T-helper 17 cell (primary cell): Measurements from ENCODE around the gene EDEM1. TPM values are rescaled to one million over a fixed set of nuclear protein-coding genes. Genes with fewer than 3 reads are reported as not detected.

Experiments
- ATAC-seq: fragments of 150-1000 bp; cut with Tn5 transposase; 2 replicates; pipeline ENCODE4 v1.10.0; 2021; ENCODE audit warnings: mild to moderate bottlenecking, moderate library complexity
- DNase-seq, 3 donors: peaks; one replicate each; pipeline versions ENCODE4 v3.0.0 to v3.0.0-alpha.2; 2020 to 2021
- H3K9me3 ChIP-seq: one replicate; pipeline ENCODE4 v1.7.0; 2013; ENCODE audit warnings: low read length, mild to moderate bottlenecking; ENCODE audit not compliant: control insufficient read depth, poor library complexity, severe bottlenecking
- H3K27ac Mint-ChIP-seq: one replicate; pipeline ENCODE4 v1.8.0; 2022; ENCODE audit warnings: mild to moderate bottlenecking, moderate library complexity, mixed read lengths
- H3K27me3 Mint-ChIP-seq: one replicate; pipeline ENCODE4 v1.8.0; 2022; ENCODE audit warnings: mixed read lengths
- H3K36me3 Mint-ChIP-seq: one replicate; pipeline ENCODE4 v1.8.0; 2022; ENCODE audit warnings: low read depth, mixed read lengths
- H3K4me1 Mint-ChIP-seq: one replicate; pipeline ENCODE4 v1.8.0; 2022; ENCODE audit warnings: mild to moderate bottlenecking, mixed read lengths
- H3K4me3 Mint-ChIP-seq: one replicate; pipeline ENCODE4 v1.8.0; 2022; ENCODE audit warnings: mild to moderate bottlenecking, moderate library complexity, mixed read lengths
- total RNA-seq, 4 donors: library from RNA in 2 of 4; stranded (reverse) in 2 of 4; gene quantifications; one replicate each; pipeline ENCODE4 v1.2.3 and lab custom pipeline; 2022 to 2026

The EDEM1 gene
- total RNA-seq, 2 donors from 2014 or later = 109 to 111 TPM

DNA sequence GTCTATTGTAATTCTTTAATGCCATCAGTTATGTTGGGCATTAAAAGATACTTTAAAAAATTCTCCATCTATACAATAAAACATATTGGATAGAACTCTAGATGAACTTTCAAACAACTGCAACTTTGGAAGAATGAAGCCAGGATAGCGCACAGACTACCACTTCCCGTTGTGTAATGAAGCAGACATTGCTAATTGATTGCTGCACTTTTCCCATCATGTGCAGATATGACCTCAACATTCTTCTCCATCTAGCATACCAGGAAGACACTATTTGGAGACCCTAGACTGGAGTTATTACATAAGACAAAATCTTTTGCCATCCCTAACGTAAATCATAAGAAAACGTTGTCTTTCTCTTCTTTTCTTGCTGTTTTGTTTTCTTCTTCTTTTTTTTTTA, 75.0 kb downstream of the EDEM1 start:
- Mint-ChIP-seq H3K4me3 (no peak overlapping the region), H3K4me1 (peaks cover 5% of the 10 kb centered on the region), H3K27ac (no peak overlapping the region), H3K36me3 (peaks cover 3% of the 10 kb centered on the region), H3K27me3 (peaks cover 14% of the 10 kb centered on the region)
- no peak for ATAC-seq
- no peaks in the 10 kb centered on the region for H3K9me3 ChIP-seq
- no peak for DNase-seq

DNA sequence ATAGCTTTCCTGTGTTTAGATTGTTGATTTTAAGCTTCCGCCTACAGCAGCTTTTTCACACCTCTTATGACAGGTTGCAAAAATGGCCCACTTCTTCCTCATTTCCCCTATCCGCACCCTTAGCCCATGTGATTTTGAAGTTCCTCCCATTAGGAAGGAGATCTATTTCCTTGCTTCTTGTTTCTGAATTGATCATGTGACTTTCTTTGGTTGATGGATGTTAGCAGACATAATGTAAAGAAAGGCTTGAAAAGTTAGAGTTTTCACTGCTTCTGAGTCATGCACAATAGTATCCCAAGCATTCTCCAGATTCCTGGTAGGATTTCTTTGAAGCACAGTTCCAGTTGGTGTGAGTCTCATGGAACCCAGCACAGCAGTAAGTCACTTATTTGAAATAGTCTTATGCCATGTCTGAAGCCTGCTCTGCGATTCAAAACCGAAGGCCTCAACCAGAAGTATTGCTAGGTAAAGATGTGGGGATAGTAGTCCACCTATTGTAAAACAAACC, 76.6 kb downstream of the EDEM1 start:
- Mint-ChIP-seq H3K27me3 (peaks cover 14% of the 10 kb centered on the region), H3K4me1 (peaks cover 5% of the 10 kb centered on the region), H3K36me3 (peaks cover 3% of the 10 kb centered on the region), H3K4me3 (no peak overlapping the region), H3K27ac (no peak overlapping the region)
- DNase-seq (no peak), ATAC-seq (no peak)
- H3K9me3 ChIP-seq = no peaks in the 10 kb centered on the region

DNA sequence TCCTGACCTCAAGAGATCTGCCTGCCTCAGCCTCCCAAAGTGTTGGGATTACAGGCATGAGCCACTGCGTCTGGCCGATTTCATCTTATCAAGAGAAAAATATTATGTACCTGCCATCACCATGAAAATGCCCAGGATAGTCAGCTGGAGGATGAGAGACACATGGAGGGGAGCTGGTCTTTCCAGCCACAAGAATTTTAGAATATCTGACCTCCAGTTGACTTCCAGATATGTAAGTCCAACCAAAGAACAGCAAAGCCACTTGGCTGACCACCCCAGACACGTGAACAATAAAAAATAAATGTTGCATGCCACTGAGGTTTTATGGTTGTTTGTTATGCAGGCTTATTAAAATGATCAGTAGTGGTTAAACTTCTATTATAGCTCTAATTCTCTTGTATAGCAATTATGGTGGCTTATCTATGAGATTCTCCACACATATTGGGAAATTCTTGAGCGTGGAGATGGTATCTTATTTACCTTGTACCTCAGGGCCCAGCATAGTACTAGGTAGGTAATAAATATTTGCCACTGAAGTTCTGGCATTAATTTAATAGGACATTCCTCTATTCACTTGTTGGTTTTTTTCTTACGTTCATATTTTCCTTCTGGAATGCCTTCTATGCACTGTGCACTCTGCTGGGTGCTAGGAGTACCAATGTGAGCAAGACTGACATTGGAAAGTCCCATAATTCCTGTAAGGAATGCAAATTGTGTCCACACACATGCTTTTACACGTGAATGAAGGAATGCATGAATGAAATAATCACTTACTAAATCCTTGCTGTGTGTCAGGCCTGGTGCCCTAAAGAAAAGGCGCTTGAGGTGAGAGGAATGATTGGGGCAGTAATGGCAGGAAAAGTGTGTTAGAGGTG, 77.6 kb downstream of the EDEM1 start:
- peaks cover 5% of the 10 kb centered on the region for H3K4me1 Mint-ChIP-seq
- H3K27ac Mint-ChIP-seq = no peak overlapping the region
- ATAC-seq (no peak), DNase-seq (no peak)
- no peaks in the 10 kb centered on the region for H3K9me3 ChIP-seq
- H3K36me3 Mint-ChIP-seq = peaks cover 3% of the 10 kb centered on the region
- H3K27me3 Mint-ChIP-seq = peaks cover 14% of the 10 kb centered on the region
- no peak overlapping the region for H3K4me3 Mint-ChIP-seq

DNA sequence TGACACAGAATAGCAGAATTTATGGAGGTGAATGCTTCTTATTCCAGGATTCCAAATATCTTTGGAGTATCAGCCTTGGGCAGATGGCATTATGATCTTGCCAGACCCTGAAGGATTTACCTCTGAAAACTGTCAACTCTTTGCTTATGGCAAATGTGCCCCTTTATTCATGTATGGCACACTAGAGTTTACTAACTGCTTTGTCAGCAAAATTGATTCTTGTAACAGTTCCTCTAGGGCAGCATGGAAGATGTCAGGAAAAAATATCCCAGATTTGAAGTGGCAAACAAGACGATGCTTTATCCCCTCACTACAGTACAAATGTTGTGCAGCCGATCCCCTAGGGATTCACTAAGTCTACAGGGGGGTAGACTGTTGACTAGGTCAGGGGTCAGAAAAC, 79.7 kb downstream of the EDEM1 start:
- no peaks in the 10 kb centered on the region for H3K4me1 Mint-ChIP-seq
- no peaks in the 10 kb centered on the region for H3K9me3 ChIP-seq
- no peak overlapping the region for H3K27ac Mint-ChIP-seq
- DNase-seq (no peak), ATAC-seq (no peak)
- peaks cover 14% of the 10 kb centered on the region for H3K27me3 Mint-ChIP-seq
- peaks cover 3% of the 10 kb centered on the region for H3K36me3 Mint-ChIP-seq
- no peak overlapping the region for H3K4me3 Mint-ChIP-seq

DNA sequence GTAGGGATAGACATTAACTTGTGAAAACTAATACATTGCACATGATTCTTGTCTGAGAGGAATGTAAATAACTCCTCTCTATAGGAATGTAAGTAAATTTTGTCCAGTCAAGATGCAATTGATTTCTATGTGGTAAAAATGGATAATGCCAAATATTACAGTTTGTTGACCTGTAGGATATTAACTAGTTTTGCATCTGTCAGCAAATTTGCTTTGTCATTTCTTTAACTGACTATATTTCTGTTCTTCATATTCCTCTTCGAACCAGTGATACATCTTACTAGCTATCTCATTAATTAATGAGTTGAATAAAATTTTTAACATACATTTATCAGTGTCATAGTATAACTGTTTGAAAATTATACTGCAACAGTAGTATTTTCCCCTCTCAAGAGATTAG, 80.4 kb downstream of the EDEM1 start:
- DNase-seq (no peak), ATAC-seq (no peak)
- no peaks in the 10 kb centered on the region for H3K9me3 ChIP-seq
- Mint-ChIP-seq H3K36me3 (peaks cover 3% of the 10 kb centered on the region), H3K27me3 (peaks cover 14% of the 10 kb centered on the region), H3K27ac (no peak overlapping the region), H3K4me3 (no peak overlapping the region), H3K4me1 (peaks cover 2% of the 10 kb centered on the region)

Other genes with a start within 250 kb of the EDEM1 start
- gene BHLHE40, start 208.3 kb upstream of the EDEM1 start, total RNA-seq = 100 to 1,000 TPM; 295 to 329 TPM
- gene ARL8B, start 65.4 kb upstream of the EDEM1 start, total RNA-seq = 10 to 100 TPM; 39.2 to 52.9 TPM